K562 (cell line): ENCODE data around the gene AHCYL2. TPM values are rescaled to one million over a fixed set of nuclear protein-coding genes. Genes with fewer than 3 reads are reported as not detected.

Experiments
- CREB5 ChIP-seq: fragments of 250-450 bp; sonication (Bioruptor Pico); IDR thresholded peaks from 2 replicates; pipeline ENCODE4 v1.5.0; 2020; ENCODE audit warnings: mild to moderate bottlenecking
- E2F1 ChIP-seq: sonication (generic); formaldehyde crosslinking; IDR thresholded peaks from 2 replicates; pipeline ENCODE4 v1.8.1; 2023; ENCODE audit warnings: mild to moderate bottlenecking, missing genetic modification reagents, moderate library complexity
- LEF1 ChIP-seq: fragments of 450-650 bp; IDR thresholded peaks from 2 replicates; pipeline ENCODE4 v1.6.1; 2016; ENCODE audit warnings: mild to moderate bottlenecking
- MGA ChIP-seq: fragments of 450-650 bp; IDR thresholded peaks from 2 replicates; pipeline ENCODE4 v1.6.1; 2016; ENCODE audit warnings: mild to moderate bottlenecking, moderate library complexity
- THAP12 ChIP-seq: fragments of 250-450 bp; sonication (Bioruptor Pico); IDR thresholded peaks from 2 replicates; pipeline ENCODE4 v1.9.0; 2021; ENCODE audit warnings: mild to moderate bottlenecking, inconsistent platforms
- USF1 ChIP-seq: sonication (generic); formaldehyde crosslinking; IDR thresholded peaks from 2 replicates; pipeline ENCODE4 v1.9.0; 2022; ENCODE audit warnings: mild to moderate bottlenecking, missing genetic modification reagents
- polyA plus RNA-seq, 8 experiments: library from polyadenylated mRNA; depleted of rRNA in 4 of 8; stranded (reverse) in 5 of 8; unstranded in 3 of 8; fragments of >200 nt; fragmentation: Nextera tagmentation in 2 of 8; fragmentation: Illumina TruSeq in 1 of 8; extraction: Ambion mirVana in 2 of 8; extraction: Trizol in 1 of 8; gene quantifications; 2 replicates each; pipeline versions ENCODE4 v1.2.1 to v1.2.3, GENCODE V29; 2011 to 2014; ENCODE audit warnings: inconsistent platforms in 1 of 8, missing spikeins in 1 of 8
- total RNA-seq, 7 experiments: library from RNA; depleted of rRNA in 6 of 7; stranded (reverse); fragments of >200 nt in 6 of 7; fragmentation: Illumina TruSeq in 2 of 7; extraction: Trizol in 2 of 7; gene quantifications; 2 replicates each; pipeline versions ENCODE4 v1.2.1 to v1.2.3, GENCODE V29; 2011 to 2021; ENCODE audit warnings: low replicate concordance in 1 of 7

The AHCYL2 gene
- total and polyA plus RNA-seq, 9 of the 15 experiments (the other 6 are each of a cell fraction or from before 2014, with no cell fraction given) = 0.93 to 10.5 (median 5.2) TPM

GRCh38 chr7:129401967-129402860 lies 177.4 kb downstream of the AHCYL2 start (continued):
- TF ChIP-seq MGA = no peak
- no peak for TF ChIP-seq CREB5 (CRISPR knock-in tag)
- TF ChIP-seq E2F1 (CRISPR knock-in tag) = no peak
- TF ChIP-seq USF1 = no peak
- TF ChIP-seq THAP12 (CRISPR knock-in tag) = no peak
- TF ChIP-seq LEF1 = no peak
